SH-SY5Y (cell line): ENCODE results near the gene CCDC32.

ENCODE experiments used
- GATA2 ChIP-seq: IDR thresholded peaks from 2 replicates; pipeline ENCODE4 v1.6.1; 2011; ENCODE audit warnings: mild to moderate bottlenecking, low read depth, low read length
- GATA3 ChIP-seq: IDR thresholded peaks from 2 replicates; pipeline ENCODE4 v1.6.1; 2011; ENCODE audit warnings: low read depth, mild to moderate bottlenecking, low read length, moderate library complexity

DNA sequence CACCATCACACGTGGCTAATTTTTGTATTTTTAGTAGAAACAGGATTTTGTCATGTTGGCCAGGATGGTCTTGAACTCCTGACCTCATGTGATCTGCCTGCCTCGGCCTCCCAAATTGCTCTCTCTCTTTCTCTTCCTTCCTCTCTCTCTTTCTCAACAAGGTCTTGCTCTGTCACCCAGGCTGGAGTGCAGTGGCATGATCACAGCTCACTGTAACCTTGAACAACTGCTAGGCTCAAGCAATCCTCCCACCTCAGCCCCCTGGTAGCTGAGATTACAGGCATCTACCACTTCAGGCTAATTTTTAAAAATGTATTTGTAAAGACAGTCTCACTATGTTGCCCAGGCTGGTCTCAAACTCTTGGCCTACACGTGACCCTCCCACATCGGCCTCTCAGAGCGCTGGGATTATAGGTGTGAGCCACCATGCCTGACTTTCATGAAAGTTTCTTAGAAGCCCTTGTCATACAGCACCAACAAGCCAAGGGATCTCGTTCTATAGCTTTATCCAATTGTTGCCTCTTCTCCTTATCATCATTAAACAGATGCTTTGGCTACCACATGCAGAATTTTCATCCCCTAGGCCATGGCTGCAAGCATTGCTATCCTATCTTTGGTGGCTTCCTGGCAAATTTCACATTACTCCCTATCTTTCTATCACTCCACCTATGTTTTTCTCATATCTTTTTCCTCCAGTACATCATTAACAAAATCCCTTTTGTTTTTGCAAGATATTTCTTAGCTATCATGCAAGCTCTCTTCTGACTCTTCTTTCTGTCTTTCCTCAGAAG lies 5.7 kb downstream of the CCDC32 start:
- TF ChIP-seq GATA2 (no peak), GATA3 (no peak)
